GM19372 (cell line): ENCODE data around the gene NOBOX.
"Not testable (repeated sequence)": the region's sequence is repeated elsewhere in the genome, so short reads cannot be mapped to it uniquely, and the experiment has no call there.

Experiments
- ATAC-seq: cut with Tn5 transposase; IDR thresholded peaks from one replicate; pipeline ENCODE4 v1.9.1; 2021; ENCODE audit warnings: mild to moderate bottlenecking, low read depth, moderate library complexity; ENCODE audit not compliant: unreplicated experiment

Gene NOBOX

GRCh38 chr7:144403649-144404061 lies at the start of gene NOBOX:
Gene NOBOX, minus strand, starts transcription at chr7:144403693.
- ATAC-seq, result no peak

GRCh38 chr7:144452064-144452463 lies 48.6 kb upstream of the NOBOX start:
- ATAC-seq, result no peak

DNA sequence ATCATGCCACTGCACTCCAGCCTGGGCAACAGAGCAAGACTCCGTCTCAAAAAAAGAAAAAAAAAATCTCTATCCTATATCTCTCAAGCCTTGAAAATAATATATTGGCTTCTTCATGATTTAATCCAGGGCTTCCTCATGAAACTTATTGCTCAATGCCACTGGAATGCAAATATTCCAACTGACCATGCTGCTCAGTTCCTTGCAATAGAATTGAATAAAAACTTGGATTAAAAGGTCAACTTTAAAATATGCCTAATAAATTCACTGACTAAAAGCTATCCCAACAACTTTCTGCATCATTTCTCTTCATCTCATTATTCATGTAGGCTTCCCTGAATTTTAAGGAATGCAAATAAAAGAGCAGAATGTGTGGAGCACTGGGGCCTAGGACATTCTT lies 42.1 kb upstream of the NOBOX start:
- no peak for ATAC-seq

- ATAC-seq, result no peak
Measured at GRCh38 chr7:144439717-144440205, 36.3 kb upstream of the NOBOX start.

DNA sequence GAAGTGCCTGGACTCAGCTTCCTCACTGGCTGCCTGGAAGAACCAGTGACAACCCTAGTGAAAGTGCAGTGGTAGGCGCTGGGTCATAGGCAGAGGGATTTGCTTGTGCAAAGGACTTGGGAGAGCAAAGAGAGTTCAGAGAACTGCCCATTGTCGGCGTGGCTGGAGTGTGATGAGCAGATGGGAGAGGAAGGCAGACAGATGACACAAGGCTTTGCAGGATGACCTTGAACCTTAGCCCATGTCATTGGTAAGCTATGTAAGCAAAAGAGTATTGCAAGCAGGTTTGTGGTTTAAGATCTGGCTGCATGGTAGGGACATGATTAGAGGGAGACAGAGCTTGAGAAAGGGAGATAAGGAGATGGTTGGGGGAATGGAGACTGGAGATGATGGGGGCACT lies 35.3 kb upstream of the NOBOX start:
- no peak for ATAC-seq

GRCh38 chr7:144437370-144438191 lies 34.1 kb upstream of the NOBOX start:
- peak; percentile 87 for ATAC-seq

GRCh38 chr7:144436500-144436899 lies 33.0 kb upstream of the NOBOX start:
- ATAC-seq, result no peak

GRCh38 chr7:144428431-144428830 lies 24.9 kb upstream of the NOBOX start:
- ATAC-seq, result no peak

- ATAC-seq, result not testable (repeated sequence)
Measured at GRCh38 chr7:144427539-144427938, 24.0 kb upstream of the NOBOX start.

DNA sequence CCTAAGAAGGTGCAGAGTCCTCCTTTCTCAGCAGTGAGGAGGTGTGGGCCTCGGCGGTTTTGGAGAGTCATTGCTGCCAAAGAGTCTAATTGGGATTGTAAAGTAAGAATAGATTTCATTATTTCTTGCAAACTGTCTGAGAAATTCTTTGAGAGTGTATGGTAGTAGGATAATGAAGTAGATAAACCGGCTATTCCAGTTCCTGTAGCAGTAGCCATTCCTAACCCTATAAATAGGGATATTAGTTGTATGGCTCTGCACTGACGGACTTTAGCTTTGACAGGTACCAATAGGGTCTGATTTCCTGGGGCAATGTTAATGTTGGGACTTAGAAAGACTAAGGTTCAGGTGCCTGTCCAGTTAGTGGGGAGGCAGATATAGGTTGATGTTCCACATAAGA lies 15.4 kb upstream of the NOBOX start:
- ATAC-seq, result not testable (repeated sequence)

GRCh38 chr7:144416341-144416740 lies 12.8 kb upstream of the NOBOX start:
- ATAC-seq, result no peak

DNA sequence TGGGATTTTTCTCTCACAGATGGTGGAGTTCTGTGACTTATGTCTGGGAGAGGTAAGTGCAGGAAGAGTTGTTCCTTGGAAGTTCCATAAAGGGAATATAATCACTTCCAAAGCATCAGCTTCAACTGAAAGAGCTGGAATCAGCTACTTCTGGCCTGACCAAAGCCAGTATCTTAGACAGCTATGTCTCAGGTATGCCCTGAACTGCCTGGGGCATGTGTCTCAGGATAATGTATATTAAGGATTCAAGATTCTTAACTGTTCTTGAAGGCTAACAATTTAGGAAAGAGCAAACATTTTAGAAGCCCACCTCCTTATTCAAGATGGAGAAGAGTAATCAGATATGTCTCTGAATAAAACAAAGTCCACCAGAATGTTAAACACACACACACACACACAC lies 12.4 kb upstream of the NOBOX start:
- no peak for ATAC-seq

- ATAC-seq, result no peak
Measured at GRCh38 chr7:144414815-144415214, 11.3 kb upstream of the NOBOX start.

DNA sequence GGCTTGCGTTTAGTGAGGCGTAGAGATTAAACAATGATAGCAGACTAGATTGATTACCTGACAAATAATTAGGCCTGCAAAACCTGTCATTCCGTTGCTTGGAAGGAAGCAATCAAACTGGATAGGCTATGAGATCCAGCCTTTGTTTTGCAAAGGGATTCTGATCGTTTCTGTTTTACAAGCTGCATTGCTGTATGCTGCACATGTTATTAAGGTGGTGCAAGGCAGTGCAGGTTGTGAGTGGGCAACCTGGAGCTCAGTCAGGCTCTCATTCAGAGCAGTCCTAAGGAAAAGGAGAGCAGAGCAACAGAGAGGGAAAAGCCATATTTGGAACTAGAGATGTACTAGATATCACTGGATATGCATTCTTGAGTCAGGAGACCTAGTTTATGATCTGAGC lies 6.9 kb upstream of the NOBOX start:
- ATAC-seq, result no peak

DNA sequence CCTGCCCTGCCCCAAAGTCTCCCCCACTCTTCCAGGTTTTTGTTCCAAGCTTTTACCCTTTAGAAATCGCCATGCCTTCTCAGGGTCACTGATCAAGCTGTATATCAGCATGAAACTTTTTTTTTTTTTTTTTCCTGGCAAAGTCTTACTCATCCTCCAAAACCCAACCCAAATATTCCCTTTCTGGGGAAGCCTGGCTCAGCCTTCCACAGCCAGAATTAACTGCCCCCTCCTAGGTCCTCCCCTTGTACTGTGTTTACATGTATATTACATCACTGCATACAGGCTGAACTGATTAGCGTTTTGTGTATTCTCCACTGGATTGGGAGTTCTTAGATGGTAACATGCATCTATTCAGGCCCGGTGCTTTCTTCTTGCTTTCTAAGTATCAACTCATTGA lies 4.6 kb upstream of the NOBOX start:
- ATAC-seq, result no peak

DNA sequence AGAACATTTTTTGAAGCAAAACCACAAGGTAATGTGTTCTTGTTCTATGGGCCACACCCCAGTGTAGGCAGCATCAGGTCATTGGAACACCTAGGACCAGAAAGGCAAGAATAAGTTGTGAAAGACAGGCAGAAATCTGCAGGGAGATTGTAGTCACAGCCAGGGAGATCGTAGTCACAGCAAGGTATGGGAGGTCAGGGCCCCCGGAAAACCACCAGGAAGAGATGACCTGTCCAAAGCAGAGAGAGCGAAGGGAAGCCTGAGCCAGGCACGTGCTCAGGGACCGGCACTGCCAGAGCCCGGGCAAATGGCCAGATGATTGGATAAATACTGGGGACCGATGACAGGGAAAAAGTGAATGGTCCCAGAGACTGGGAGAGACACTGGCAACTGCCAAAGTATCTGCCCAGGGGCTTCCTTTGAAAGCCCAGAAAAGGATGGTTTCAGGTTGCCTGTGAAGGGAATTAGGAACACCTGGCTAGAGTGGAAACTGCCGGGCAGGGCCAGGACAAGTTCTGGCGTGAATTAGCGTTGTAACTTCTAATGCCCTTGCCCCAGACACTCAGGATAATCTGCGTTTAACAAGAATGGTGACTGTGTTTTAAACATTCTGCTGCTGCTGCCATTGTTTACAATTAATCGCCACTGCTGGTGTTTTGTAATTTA lies 3.9 kb upstream of the NOBOX start:
- no peak for ATAC-seq

DNA sequence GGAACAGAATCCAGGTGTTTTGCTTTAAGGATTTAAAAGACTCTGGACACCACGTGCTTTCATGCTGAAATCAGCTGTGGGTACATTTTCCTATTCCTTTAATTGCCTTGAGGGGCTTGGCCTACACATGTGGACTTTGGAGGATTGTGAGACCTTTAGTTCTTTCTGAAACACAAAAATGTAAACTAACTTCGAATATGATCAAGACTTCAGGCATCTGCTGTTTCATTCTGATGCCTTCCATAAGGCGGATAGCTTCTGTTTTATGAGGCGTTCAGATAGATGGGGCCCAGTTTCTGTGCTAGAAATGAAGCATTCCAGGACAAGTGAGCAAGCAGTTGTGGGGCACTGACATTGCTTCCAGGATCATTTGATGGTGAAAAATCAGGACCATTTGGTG lies 1.5 kb upstream of the NOBOX start:
- no peak for ATAC-seq

- ATAC-seq, result no peak
Measured at GRCh38 chr7:144403102-144403501, 391 bp downstream of the NOBOX start.

- no peak for ATAC-seq
Measured at GRCh38 chr7:144401490-144401889, 2.0 kb downstream of the NOBOX start.

DNA sequence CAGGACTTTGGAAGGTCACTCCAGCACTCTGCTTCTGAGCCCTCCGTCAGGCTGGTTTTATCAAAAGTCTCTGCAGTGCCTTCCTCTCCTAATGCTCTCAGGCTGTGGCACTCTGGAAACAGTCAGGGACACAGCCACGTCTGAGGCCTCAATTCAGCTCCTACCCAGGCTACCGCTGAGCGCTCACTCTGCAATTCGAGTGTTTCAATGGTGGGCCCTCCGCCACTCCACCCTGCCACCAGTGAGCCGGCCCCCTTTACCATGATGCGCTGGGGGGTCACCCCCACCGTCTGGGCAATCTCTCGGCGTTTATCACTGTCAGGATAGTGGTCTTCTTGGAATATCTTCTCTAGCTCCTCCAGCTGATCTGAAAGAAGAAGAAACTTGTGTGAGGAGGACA lies 3.5 kb downstream of the NOBOX start:
- ATAC-seq, result no peak

GRCh38 chr7:144398911-144399310 lies 4.6 kb downstream of the NOBOX start:
- ATAC-seq, result no peak

- no peak for ATAC-seq
Measured at GRCh38 chr7:144398291-144398690, 5.2 kb downstream of the NOBOX start.
